B cell (primary cell): ENCODE data around the gene TNRC6B.
"Not testable (repeated sequence)": the region's sequence is repeated elsewhere in the genome, so short reads cannot be mapped to it uniquely, and the experiment has no call there.

ENCODE experiments used
- CTCF ChIP-seq: fragments of 200-600 bp; IDR thresholded peaks from one replicate; pipeline ENCODE4 v1.8.0; 2022; ENCODE audit warnings: antibody characterized with exemption, mild to moderate bottlenecking
- EZH2 ChIP-seq: IDR thresholded peaks from 2 replicates; pipeline ENCODE4 v1.6.1; 2012; ENCODE audit warnings: borderline replicate concordance, low read depth, mild to moderate bottlenecking, moderate library complexity, low read length; ENCODE audit not compliant: insufficient read depth, poor library complexity, severe bottlenecking

GRCh38 chr22:40197421-40197820 lies 19.7 kb downstream of the TNRC6B start:
- not testable (repeated sequence) for TF ChIP-seq CTCF, EZH2
